DOHH2 (cell line): ENCODE results near the gene TP53I11.

Experiments used
- EZH2phosphoT487 ChIP-seq: fragments of 200-600 bp; sonication (generic); IDR thresholded peaks from 2 replicates; pipeline ENCODE4 v1.6.1; 2017; ENCODE audit warnings: borderline replicate concordance, mild to moderate bottlenecking, antibody characterized with exemption, low read length, moderate library complexity, mixed read lengths
- TF ChIP-seq, protein P1 (sequence below): fragments of 200-600 bp; sonication (generic); IDR thresholded peaks from one replicate; pipeline ENCODE4 v1.5.1; 2014; ENCODE audit warnings: antibody characterized with exemption, mild to moderate bottlenecking, low read depth, low read length; ENCODE audit not compliant: poor library complexity, severe bottlenecking

DNA sequence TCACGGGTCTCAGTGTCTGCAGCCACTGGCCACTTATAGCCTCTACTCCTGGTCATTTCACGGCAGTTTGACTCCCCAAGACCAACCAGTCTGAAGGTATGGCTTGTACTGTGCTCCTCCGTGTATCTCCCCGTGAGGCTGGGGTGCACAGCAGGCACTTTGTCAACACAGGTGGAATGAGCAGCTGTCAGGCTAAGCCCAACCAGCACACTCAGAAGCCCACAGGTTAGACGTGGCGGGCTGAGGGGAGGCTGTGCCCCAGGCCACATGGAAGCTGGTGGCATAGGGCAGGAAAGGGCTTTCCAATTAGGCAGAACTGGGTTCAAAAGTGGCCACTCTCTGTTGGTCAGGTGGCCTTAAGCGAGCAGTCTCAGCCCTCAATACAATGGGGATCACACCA lies 7.0 kb downstream of the TP53I11 start:
- TF ChIP-seq, protein P1, sequence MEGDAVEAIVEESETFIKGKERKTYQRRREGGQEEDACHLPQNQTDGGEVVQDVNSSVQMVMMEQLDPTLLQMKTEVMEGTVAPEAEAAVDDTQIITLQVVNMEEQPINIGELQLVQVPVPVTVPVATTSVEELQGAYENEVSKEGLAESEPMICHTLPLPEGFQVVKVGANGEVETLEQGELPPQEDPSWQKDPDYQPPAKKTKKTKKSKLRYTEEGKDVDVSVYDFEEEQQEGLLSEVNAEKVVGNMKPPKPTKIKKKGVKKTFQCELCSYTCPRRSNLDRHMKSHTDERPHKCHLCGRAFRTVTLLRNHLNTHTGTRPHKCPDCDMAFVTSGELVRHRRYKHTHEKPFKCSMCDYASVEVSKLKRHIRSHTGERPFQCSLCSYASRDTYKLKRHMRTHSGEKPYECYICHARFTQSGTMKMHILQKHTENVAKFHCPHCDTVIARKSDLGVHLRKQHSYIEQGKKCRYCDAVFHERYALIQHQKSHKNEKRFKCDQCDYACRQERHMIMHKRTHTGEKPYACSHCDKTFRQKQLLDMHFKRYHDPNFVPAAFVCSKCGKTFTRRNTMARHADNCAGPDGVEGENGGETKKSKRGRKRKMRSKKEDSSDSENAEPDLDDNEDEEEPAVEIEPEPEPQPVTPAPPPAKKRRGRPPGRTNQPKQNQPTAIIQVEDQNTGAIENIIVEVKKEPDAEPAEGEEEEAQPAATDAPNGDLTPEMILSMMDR, result no peak
- TF ChIP-seq EZH2phosphoT487, result no peak
